ENCODE data around the gene INAFM1. TPM values are rescaled to one million over a fixed set of nuclear protein-coding genes. Genes with fewer than 3 reads are reported as not detected.

The INAFM1 gene
- total RNA-seq, 1 experiment from 2014 or later: 8.1 TPM

DNA sequence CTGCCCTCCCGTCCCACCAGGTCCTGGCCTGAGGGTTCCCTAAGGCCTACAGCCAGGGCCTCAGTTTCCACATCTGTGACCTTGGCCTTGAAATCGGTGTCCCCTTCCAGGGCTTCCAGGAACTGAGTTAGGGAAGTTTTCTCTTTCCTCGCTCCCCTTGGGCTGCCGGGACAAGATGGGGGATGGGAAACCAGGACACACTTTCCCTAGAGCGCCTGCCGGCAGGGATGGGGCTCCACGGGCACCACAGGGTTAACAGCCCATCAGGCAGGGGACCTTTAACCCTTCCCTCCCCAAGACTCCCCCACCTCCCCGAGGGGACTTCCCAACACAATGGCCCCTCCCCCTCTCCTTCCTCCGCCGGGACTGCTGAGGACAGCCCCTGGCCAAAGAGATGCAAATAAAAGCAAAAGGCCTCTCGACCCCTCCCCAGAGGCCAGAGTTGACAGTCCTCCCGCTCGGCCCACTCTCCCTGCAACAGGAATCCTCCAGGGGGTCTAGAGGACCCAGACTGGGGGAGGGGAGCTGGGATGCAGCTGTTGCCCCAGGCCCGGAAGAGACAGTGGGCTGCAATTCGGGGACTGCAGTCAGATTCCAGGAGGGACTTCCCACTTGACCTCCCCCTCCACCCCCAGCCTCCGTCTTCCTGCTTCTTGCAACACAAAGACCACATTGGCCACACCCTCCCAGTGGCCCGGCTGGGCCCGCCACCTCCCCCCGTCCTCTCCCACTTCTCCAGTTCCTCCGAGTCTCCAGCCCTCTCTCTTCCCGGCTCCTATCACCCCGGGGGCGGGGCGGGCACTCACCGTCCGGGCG is 47.1 kb upstream of the INAFM1 start (continued):
- TF ChIP-seq MXD4 (CRISPR knock-in tag; IDR thresholded peaks at IDR 0.05; ENCODE audit: borderline replicate concordance): no peak
- TF ChIP-seq, protein P1, sequence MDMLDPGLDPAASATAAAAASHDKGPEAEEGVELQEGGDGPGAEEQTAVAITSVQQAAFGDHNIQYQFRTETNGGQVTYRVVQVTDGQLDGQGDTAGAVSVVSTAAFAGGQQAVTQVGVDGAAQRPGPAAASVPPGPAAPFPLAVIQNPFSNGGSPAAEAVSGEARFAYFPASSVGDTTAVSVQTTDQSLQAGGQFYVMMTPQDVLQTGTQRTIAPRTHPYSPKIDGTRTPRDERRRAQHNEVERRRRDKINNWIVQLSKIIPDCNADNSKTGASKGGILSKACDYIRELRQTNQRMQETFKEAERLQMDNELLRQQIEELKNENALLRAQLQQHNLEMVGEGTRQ (CRISPR knock-in tag; IDR thresholded peaks at IDR 0.05): peak; percentile 15; the same call in 1 of the 2 replicates

DNA sequence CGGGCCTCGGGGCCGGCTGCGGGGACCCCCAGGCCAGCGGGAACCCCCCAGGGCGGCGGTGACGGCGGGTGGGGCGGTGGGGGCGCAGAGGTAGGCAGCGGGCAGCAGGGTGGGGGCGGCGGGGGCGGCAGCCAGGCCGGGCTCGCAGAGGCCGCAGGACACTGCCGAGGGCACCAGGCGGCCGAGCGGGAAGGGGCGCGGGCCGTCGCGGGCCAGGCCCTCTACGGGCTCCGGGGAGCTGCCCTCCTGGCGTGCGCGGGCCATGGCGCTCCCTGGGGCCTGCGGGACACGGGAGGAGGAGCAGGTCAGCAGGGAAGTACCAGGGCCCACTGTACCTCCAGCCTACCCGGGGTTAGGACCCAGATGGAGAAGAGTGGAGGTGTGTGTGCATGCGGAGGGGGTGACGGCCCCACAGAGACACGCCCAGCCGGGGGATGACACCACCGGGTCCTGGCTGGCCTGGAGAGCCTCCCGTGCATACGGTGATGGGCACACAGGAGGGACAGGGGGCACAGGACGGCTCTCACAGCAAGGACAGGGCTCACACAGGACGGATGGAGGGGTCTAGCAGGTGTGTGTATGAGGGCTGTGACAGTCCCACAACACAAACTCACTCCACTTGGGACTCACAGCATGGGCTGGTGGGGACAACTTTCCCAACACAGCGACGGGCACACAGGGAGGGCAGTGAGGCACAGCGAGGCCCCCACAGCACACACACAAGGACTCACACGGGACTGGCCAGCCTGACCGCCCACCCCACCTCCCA is 46.3 kb upstream of the INAFM1 start:
- ATAC-seq (peak; percentile 1), DNase-seq (ENCODE audit: low spot score) (peak; percentile 54)
- ChIA-PET POLR2A (interaction anchor here (0.6 to 3.9 kb wide), 6 partner anchors 12 to 115 kb away, joined by 3 to 61 read pairs (median 18); partner anchors contain the start of genes CCDC9 and ZC3H4), CTCF (interaction anchor here (0.7 to 9.0 kb wide), 5 partner anchors 12 to 46 kb away, joined by 4 to 136 read pairs (median 8); partner anchors contain the start of genes CCDC9 and INAFM1)
- TF ChIP-seq ESRRA (CRISPR knock-in tag; IDR thresholded peaks at IDR 0.05; ENCODE audit: borderline replicate concordance): no peak
- TF ChIP-seq, protein P2, sequence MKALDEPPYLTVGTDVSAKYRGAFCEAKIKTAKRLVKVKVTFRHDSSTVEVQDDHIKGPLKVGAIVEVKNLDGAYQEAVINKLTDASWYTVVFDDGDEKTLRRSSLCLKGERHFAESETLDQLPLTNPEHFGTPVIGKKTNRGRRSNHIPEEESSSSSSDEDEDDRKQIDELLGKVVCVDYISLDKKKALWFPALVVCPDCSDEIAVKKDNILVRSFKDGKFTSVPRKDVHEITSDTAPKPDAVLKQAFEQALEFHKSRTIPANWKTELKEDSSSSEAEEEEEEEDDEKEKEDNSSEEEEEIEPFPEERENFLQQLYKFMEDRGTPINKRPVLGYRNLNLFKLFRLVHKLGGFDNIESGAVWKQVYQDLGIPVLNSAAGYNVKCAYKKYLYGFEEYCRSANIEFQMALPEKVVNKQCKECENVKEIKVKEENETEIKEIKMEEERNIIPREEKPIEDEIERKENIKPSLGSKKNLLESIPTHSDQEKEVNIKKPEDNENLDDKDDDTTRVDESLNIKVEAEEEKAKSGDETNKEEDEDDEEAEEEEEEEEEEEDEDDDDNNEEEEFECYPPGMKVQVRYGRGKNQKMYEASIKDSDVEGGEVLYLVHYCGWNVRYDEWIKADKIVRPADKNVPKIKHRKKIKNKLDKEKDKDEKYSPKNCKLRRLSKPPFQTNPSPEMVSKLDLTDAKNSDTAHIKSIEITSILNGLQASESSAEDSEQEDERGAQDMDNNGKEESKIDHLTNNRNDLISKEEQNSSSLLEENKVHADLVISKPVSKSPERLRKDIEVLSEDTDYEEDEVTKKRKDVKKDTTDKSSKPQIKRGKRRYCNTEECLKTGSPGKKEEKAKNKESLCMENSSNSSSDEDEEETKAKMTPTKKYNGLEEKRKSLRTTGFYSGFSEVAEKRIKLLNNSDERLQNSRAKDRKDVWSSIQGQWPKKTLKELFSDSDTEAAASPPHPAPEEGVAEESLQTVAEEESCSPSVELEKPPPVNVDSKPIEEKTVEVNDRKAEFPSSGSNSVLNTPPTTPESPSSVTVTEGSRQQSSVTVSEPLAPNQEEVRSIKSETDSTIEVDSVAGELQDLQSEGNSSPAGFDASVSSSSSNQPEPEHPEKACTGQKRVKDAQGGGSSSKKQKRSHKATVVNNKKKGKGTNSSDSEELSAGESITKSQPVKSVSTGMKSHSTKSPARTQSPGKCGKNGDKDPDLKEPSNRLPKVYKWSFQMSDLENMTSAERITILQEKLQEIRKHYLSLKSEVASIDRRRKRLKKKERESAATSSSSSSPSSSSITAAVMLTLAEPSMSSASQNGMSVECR (CRISPR knock-in tag; IDR thresholded peaks at IDR 0.05; ENCODE audit: borderline replicate concordance): 0 out of 2 replicates have a peak, but pooled peaks have one; percentile 37
- TF ChIP-seq FOXK1 (CRISPR knock-in tag; IDR thresholded peaks at IDR 0.05): 0 out of 2 replicates have a peak, but pooled peaks have one; percentile 40
- 0 out of 2 replicates have a peak, but pooled peaks have one; percentile 39 for TF ChIP-seq JUN (CRISPR knock-in tag; IDR thresholded peaks at IDR 0.05)
- TF ChIP-seq, protein P3, sequence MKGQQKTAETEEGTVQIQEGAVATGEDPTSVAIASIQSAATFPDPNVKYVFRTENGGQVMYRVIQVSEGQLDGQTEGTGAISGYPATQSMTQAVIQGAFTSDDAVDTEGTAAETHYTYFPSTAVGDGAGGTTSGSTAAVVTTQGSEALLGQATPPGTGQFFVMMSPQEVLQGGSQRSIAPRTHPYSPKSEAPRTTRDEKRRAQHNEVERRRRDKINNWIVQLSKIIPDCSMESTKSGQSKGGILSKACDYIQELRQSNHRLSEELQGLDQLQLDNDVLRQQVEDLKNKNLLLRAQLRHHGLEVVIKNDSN (CRISPR knock-in tag; IDR thresholded peaks at IDR 0.05): 0 out of 2 replicates have a peak, but pooled peaks have one; percentile 25
- no peak for TF ChIP-seq JAZF1 (CRISPR knock-in tag; IDR thresholded peaks at IDR 0.05)
- TF ChIP-seq, protein P4, sequence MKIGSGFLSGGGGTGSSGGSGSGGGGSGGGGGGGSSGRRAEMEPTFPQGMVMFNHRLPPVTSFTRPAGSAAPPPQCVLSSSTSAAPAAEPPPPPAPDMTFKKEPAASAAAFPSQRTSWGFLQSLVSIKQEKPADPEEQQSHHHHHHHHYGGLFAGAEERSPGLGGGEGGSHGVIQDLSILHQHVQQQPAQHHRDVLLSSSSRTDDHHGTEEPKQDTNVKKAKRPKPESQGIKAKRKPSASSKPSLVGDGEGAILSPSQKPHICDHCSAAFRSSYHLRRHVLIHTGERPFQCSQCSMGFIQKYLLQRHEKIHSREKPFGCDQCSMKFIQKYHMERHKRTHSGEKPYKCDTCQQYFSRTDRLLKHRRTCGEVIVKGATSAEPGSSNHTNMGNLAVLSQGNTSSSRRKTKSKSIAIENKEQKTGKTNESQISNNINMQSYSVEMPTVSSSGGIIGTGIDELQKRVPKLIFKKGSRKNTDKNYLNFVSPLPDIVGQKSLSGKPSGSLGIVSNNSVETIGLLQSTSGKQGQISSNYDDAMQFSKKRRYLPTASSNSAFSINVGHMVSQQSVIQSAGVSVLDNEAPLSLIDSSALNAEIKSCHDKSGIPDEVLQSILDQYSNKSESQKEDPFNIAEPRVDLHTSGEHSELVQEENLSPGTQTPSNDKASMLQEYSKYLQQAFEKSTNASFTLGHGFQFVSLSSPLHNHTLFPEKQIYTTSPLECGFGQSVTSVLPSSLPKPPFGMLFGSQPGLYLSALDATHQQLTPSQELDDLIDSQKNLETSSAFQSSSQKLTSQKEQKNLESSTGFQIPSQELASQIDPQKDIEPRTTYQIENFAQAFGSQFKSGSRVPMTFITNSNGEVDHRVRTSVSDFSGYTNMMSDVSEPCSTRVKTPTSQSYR (CRISPR knock-in tag; IDR thresholded peaks at IDR 0.05): peak; percentile 49; the same call in 1 of the 2 replicates
- TF ChIP-seq, protein P5, sequence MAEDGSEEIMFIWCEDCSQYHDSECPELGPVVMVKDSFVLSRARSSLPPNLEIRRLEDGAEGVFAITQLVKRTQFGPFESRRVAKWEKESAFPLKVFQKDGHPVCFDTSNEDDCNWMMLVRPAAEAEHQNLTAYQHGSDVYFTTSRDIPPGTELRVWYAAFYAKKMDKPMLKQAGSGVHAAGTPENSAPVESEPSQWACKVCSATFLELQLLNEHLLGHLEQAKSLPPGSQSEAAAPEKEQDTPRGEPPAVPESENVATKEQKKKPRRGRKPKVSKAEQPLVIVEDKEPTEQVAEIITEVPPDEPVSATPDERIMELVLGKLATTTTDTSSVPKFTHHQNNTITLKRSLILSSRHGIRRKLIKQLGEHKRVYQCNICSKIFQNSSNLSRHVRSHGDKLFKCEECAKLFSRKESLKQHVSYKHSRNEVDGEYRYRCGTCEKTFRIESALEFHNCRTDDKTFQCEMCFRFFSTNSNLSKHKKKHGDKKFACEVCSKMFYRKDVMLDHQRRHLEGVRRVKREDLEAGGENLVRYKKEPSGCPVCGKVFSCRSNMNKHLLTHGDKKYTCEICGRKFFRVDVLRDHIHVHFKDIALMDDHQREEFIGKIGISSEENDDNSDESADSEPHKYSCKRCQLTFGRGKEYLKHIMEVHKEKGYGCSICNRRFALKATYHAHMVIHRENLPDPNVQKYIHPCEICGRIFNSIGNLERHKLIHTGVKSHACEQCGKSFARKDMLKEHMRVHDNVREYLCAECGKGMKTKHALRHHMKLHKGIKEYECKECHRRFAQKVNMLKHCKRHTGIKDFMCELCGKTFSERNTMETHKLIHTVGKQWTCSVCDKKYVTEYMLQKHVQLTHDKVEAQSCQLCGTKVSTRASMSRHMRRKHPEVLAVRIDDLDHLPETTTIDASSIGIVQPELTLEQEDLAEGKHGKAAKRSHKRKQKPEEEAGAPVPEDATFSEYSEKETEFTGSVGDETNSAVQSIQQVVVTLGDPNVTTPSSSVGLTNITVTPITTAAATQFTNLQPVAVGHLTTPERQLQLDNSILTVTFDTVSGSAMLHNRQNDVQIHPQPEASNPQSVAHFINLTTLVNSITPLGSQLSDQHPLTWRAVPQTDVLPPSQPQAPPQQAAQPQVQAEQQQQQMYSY (CRISPR knock-in tag; IDR thresholded peaks at IDR 0.05): no peak
- Mint-ChIP-seq H3K27ac (no peak overlapping the region), H3K4me1 (peaks cover 27% of the 10 kb centered on the region), H3K9me3 (no peaks in the 10 kb centered on the region), H3K27me3 (ENCODE audit: low read depth) (no peaks in the 10 kb centered on the region; the same call in 1 of the 2 replicates), H3K4me3 (no peak overlapping the region), H3K36me3 (peaks cover 8% of the 10 kb centered on the region)

Data from WTC11 (cell line).